ENCODE measurements around the gene CASZ1.

CASZ1 gene

DNA sequence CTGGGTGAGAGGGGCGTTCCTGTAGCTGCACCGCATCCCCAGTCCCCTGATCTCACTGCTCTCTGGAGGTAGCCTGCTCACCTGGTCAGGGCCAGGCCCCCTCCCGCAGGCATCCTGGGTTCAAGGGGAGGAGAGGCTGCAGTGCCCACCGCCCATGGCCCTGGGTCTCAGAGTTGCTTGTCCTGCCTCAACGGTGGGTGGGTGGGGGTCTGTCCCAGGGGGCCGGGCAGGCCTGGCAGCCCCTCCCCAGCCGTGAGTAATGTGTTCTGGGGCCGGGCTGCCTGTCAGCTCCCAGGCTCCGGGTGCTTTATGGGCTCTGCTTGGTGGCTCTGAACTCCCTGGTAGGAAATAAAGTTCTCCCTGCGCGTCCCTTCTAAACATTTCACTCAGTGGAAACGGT is 126.9 kb downstream of the CASZ1 start:
- DNase-seq (ENCODE audit: low spot score): no peak

DNA sequence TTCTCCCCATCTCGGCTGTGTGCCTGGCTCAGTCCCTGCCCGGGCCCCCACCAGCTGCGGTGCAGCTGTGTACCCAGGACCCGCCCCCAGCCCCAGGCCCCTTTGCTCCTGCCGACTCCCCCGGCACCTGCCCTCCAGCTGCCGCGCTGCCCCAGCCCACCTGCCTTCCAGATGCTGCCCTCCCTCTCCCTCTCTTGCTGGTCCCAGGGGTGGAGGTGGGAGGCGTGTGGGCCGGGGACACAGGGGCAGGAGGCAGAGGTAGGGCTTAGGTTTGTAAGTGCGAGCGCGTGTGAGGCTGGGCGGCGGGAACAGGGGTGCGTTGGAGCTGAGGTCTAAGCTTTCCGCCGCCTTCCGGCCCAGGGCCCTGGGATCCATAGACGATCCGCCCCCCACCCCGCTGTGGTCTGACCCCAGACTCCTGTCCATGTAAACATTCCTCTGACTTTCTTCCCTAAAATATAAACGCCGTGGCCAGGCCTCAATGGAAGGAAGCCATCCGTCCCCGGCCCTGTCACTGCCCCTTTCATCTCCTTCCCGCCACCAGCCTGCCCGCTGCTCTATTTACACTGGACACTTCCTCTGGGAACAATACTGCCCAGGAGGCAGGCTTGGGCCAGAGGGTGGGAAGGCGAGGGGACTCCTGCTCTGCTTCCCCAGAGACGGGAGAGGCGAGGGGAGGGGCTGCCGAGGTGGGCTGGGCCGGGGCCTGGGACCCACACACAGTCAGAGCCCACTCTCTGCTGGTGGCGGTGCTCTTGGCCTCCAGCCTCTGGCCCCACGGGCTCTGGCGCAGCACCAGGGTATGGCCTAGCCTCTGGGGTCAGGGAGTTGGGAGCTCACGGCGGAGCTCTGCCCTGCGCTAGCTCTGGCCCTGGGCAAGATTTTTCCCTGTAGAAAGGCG is 128.3 kb downstream of the CASZ1 start:
- DNase-seq (ENCODE audit: low spot score): no peak

DNA sequence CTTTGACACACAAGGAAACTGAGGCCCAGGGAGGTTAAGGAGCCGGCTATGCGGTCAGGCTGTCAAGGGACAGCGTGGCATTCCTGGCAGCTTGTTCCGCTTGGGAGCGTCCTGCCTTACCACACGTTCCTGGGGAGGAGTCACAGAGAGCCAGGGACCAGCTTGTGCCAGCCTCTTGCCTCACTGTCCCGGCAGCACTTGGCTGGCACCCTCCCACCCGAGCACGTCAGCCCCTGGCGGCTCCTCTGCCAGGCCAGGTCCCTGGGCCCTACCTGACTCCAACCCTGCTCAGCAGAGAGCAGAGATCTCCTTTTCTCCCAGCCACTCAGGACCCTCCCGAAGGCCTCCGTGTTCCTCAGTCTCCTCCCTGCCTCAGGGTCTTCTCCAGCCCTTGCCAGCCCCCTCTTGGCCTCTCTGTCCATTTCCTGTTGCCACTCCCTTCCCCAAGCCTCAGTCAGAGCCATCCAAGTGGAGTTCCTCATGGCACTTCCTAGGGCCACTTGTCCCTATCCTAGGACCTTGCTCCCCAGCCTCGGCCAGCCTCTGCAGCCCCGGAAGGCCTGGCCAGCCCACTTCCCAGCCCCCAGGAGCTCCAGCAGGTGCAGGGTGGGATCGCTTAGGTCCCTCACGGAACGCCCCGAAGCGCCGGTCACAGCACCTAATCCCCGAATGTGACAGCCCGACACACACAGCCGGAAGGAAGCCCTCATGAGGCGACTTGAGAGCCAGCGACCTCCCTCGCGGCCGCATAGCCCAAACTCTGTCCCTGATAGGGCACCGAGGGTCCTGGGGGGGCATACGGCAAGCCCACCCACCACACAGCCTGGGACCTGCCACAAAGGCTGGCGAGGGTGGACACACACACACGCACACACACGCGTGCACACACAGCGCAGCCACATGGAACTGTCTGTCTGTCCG is 130.3 kb downstream of the CASZ1 start:
- no peak for DNase-seq (ENCODE audit: low spot score)

DNA sequence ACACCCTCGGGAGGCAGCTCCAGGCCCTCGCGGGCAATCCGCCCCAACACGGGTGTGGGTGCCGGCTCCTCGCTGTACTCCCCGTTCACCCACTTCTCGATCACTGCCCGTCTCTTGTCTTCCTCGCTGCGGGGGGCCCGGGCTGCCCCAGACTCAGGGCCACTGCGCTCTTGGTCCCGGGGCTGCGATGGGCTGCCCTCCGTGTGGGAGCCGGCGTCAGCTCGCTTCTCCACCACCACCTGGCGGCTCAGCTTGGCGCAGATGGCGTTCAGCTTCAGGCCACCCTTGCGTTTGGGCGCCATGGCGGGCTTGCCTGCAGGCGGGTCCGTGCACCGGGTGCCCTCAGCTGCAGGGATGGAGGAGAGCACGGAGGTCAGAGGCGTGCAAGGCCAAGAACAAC is 131.2 kb downstream of the CASZ1 start:
- no peak for DNase-seq (ENCODE audit: low spot score)

DNA sequence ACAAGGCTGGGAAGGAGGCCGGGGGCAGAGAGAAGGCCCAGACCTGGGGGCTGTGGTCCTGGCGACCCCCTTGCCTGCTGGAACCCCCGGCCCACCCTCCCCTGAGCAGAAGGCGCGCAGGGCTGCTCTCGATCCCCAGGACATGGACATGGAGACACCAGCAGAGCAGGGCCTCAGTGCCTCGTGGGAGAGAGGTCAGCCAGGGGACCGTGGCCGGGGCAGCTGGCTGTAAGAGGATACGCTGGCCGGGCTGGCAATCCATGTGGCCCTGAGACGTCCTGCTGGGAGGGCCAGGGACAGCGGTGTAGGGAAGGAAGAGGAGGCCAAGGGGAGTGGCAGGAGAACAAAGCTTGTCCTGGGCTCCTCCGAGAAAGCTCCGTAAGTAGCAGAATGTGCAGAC is 132.2 kb downstream of the CASZ1 start:
- no peak for DNase-seq (ENCODE audit: low spot score)

DNA sequence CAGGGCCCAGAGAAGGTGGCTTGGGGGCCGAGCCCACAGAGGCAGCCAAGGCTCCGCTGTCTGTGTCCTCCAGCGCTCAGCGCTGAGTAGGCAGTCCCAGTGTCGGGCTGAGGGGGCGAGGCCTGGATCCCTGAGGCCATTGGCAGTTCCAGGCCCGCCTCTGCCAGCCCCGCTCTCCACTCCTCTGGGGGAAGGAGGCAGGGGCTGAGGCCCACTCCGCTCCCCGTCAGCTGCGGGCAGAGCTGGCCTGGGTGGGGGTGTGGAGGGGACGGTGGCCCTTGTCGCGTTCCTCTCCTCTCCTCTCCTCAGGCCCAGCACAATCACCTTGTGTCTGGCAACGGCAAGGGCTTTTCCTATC is 132.8 kb downstream of the CASZ1 start:
- no peak for DNase-seq (ENCODE audit: low spot score)

DNA sequence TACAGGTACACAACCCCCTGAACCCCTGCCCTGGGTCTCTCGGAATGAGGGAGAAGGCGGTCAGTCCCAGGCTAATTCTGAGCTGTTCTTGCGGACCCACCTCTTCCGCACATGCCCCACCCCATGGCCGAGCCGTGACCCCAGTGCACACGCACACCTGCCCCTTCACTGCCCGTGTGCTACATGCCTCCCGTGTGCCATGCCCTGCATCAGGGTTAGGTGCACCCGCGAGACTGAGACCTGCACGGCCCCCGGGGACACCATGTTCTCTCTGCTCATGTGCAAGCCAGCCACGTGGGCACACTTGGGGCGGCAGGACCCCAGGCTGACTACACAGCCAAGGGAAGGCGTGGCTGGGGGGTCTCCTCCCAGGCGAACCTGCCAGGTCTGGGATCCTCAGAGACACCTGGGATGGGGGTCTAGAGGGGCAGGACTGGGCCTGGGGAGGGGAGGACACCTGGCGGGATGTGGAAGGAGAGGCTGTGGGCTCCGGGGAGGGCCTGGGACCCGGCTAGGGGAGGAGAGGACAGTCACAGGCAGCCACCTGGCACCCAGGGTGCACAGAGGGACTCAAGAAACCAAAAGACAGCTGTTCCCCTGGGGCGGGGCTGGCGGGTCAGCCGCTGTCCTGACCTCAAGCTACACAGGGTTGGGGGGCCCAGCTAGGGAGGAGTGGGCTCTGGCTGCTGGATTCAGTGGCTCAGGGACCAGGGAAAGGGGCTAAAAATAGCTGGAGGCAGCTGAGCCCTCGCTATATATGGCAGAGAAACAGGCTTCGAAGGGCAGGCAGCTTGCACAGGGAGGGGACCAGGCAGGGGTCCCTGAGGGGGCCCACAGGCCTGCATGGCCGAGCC is 133.4 kb downstream of the CASZ1 start:
- DNase-seq (ENCODE audit: low spot score): no peak

DNA sequence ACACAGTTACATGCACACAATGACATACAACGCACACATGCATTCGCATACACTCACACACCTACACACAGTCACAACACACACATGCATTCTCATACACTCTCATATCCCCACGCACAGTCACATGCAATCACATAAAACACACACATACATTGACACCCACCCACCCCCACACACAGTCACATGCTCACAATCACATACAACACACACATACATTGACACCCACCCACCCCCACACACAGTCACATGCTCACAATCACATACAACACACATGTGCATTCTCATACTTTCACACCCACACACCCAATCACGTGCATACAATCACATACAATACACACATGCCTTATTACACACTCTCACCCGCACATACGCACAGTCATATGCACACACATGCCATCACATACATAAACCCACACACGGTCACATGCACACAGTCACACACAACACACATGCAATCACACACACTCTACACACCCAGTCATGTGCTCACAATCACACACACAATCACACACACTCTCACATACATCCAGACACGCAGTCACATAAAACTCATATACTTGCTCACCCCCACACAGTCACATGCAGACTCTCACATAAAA is 134.3 kb downstream of the CASZ1 start:
- DNase-seq (ENCODE audit: low spot score): no peak

DNA sequence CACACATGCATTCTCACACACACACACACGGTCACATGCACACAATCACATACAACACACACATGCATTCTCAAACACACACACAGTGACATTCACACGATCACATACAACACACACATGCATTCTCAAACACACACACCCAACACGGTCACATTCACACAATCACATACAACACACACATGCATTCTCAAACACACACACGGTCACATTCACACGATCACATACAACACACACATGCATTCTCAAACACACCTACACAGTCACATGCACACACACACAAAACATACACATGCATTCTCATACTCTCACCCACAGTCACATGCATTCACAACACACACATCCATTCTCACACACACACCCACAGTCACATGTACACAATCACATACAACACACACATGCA is 135.0 kb downstream of the CASZ1 start:
- no peak for DNase-seq (ENCODE audit: low spot score)

DNA sequence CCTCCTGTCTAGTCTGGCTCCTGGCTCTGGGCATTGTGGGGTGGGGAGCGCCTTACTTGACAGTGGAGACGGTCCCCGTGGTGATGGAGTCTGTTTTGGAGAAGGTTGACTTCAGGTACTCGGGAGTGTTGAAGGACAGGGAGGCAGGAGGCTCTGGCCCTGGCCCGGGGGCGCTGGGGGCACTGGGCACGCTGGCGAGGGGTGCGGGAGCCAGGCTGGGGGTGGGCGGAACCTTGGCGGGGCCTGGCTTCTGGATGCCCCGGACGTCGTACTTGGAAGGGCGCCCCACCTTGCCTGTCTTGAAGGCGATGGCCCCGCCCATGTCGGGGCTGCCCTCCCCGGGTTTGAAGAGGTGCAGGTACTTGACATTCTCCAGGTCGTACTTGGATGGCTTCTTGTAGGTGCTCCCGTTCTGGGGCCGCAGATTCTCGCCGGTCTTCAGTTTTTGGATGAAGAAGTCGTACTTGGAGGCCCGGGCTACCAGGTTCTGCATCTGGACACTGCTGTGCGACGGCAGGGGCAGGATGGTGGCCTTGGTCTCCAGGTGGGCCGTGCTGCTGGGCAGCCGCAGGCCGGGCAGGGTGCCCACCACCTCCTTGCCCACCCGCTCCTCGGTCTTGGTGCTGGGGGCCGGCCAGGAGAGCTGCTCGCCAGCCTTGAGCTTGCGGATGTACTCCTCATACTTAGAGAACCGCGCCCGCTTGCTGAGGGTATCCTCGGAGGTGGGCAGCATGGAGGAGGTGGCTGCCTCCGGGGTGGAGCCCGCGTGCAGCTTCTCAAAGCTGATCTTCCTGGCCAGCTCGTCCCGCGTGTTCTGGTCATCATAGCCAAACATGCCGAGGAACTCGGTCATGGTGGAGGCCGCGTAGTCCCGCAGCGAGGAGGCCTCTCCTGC is 136.6 kb downstream of the CASZ1 start:
- no peak for DNase-seq (ENCODE audit: low spot score)

DNA sequence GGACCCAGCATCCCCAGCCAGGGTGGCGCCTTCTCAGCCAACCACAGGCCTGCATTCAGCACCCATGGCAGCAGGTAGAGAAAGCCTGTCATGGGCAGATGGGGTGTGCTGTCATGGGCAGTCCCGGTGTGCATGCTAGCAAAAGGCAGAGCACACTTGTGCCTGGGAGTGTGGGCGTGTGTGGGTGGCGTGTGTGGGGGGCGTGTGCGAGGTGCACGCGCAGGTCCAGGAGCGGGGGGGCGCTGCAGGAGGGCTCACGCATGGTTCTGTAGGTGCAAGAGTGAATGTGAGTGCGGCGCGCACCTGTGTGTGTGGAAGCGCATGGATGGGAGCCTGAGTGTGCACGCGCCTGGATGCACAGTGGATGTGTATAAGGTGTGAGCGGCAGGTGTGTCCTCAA is 137.2 kb downstream of the CASZ1 start:
- DNase-seq (ENCODE audit: low spot score): no peak

DNA sequence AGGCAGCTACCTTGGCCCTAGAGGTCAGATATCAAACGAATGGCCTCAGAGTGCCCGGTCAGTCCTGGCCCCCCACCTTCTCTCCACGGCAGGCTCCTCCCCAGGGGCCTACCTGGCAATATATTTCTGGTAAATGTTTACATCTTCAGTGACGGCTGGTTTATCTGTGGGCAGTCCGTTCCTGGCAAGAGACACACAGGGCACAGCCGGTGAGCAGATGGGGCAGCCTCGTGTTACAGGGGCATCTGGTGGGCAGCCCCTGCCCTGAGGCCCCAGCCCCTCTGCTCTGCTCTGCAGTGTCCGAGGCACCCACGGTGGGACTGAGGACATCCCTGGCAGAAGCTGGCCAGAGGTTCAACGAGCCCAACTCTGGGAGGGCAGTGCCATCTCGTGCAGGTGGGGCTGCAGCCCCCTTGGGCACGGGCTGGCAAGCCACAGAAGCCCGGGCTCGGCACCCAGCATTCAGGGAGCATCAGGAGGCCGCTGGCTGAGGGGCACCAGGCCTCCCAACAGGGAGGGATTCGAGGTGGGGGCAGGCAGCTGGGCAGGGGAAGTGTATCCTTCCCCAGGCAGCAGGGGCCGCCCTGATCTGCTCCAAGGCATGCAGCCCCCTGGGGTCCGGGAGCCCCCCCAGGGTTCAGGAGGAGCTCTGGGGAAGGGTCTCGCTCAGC is 137.9 kb downstream of the CASZ1 start:
- DNase-seq (ENCODE audit: low spot score): no peak

DNA sequence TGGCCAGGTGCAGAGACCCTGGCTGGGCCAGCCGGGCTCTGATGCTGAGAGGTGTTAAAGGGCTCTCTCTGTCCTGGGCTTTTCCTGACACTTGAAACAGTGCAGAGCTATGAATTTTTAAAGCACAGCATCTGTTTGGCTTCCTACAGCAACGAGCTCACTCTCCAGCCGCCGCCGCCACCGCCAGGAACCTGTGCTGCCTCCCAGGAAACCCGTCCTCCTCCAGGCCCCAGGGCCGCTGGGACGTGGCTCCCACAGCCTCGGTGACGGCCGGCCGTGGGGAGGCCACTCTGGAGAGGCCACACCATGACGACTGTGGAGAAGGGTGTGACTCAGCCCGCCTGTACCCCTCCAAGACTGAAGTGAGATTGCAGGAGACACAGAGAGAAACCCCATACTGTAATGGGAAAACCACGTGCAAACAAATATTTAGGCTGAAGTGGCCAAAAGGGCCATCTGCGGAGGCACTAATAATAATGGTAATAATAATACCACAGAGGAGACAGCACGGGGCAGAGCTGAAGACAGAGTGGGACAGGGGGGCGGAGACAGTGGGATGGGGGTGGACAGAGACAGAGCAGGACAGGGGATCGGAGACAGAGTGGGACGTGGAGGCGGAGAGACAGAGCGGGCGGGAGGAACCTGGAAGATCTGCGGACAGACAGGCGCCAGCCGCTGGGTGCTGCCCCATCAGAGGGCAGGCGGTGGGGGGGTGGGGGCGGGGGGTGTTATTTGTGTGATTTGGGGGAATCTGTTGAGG is 139.2 kb downstream of the CASZ1 start:
- DNase-seq (ENCODE audit: low spot score): no peak

DNA sequence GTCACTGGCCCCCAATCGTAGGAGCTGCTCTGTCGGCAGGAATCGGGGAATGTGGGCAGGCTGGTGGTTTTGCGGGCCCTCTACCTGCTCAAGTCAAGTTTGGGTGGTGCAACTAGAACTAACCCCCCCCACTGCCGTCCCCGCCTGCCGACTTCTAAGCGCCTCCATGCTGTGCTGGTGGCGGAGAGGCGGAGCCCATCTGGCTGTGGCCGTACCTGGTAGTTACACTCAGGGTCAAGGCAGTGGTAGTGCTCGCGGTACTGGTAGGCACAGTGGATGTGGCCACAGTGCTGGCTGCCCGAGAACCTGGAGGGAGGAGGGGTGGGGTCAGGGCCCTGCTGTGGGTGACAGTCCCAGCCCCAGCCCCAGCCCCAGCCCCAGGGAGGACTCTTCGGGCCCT is 140.0 kb downstream of the CASZ1 start:
- no peak for DNase-seq (ENCODE audit: low spot score)

DNA sequence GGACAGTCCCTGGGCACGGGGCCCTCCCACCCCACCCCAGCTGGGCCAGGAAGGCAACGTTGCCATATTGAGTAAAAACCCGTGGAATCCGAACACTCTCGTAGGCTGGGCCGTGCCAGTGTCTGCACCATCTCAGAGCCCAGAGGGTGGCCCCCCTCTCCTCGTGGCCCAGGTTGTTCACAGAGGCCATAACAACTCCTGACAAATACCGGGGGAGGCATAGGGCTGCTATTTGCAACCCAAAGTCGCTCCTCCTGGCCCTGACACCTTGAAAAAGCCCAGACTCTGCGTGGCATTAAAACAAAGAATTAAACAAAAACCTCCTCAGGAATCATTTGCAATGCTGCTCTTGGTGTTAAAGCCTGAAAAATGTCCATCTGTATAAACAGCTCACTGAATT is 141.4 kb downstream of the CASZ1 start:
- no peak for DNase-seq (ENCODE audit: low spot score)

DNA sequence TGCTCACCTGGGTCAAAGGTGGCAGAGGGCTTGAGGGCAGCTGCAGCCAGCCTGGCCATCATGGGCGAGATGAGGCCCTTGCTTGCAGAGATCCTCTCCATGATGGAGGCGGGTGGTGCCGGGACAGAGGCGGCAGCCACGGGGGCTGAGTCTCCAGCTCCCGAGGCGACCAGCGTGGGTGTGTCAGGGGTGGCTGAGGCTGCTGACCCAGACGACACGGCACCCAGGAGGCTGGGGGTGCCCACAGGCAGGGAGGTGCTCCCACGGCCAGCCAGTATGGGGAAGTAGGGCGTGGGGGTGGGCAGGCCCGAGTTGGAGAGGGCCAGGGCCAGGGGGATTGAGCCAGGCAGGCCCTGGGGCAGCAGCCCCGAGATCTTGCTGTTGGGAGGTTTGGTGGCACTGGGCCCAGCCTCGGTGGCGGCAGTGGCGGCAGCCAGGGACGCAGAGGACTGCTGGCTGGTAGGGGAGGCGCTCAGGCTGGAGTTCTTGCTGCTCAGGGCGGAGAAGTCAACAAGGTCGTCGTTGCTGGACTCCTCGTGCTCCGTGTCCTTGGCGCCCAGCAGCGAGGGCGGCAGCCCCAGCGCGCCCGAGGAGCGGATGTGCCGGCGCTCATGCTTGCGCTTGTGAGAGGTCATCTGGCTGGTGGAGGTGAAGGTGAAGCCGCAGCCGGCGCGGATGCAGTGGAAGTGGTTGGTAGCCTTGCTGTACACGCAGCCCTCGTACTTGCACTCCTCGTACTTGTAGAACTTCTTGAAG is 142.9 kb downstream of the CASZ1 start:
- DNase-seq (ENCODE audit: low spot score): no peak

DNA sequence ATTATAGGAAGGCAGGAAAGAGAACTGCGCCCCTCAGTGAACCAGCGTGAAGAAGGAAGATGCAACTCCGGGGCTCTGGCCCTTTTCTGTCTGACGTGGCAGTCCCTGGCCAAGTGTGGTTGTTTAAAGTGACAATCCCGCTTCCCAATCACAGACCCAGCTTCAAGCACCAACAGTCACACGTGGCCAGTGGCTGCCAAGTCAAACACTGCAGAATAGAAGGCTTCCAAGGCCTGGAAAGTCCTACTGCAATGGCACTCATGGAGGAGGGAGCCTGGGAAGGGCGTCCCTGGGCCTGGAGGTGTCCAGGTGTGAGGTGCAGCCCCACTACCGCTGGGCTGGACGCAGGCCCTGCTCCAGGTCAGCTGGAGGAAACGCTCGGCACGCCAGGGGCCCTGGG is 143.8 kb downstream of the CASZ1 start:
- no peak for DNase-seq (ENCODE audit: low spot score)

DNA sequence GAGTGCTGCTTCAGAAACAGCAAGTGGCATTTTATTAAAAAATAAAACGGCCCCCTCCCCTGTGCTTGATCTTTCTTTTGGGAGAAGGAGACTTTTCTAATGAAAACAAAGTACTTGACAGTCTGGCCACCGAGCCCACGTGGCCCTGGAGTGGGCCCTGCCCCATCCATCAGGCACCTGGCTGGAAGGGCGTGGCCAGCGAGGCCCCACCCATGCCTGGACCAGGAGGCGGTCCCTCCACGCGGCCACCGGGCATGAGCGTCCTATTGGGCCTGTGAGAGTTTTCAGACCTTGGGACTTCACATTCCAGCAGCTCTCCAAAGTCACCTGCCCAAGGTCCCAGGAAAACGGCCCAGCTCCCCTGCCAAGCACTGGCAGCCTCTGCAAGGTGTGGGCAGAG is 144.7 kb downstream of the CASZ1 start:
- no peak for DNase-seq (ENCODE audit: low spot score)

DNA sequence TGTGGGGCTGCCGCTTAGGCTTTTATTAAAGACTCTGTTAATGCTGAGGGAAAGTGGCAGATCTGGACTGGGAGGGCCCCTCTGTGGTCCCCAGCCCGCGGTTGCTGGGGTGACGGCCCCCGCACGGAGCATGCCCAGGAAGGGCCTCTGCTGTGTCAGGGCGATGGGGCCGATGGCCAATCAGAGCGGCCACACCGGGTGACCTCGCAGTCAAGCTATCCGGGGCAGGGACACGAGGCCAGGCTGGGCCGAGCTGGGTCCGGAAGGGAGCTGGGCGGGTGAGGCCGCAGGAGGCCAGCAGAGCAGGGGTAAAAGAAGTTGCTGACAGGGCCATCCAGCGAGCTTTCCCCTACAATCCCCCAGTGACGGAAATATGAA is 145.1 kb downstream of the CASZ1 start:
- DNase-seq (ENCODE audit: low spot score): no peak

Data from activated CD4-positive, alpha-beta T cell treated with anti-CD3 and anti-CD28 coated beads, Interleukin-2, Interleukin-4, amounts not matched to agents 100 ng/mL and 50 ng/mL, durations not matched to agents 16 hours and 8 hours (primary cell).